Astrocyte (in vitro differentiated cells and primary cell): ENCODE data around the gene PSME4. TPM values are rescaled to one million over a fixed set of nuclear protein-coding genes. Genes with fewer than 3 reads are reported as not detected.

Experiments
- DNase-seq: peaks from one replicate; pipeline ENCODE4 v3.0.0-alpha.2; 2010; ENCODE audit warnings: low read depth
- FAIRE-seq: peaks from 2 replicates; lab custom pipeline; 2011; peaks lifted over from hg19 to GRCh38; lab: Jason Lieb, UNC
- H2AFZ ChIP-seq: 2 replicates; pipeline ENCODE4 v1.6.0; 2012; ENCODE audit warnings: low read depth, low read length, inconsistent platforms
- H3K27ac ChIP-seq: 2 replicates; pipeline ENCODE4 v1.5.1; 2011; ENCODE audit warnings: low read depth, low read length, inconsistent platforms
- H3K27me3 ChIP-seq: 2 replicates; pipeline ENCODE4 v1.6.0; 2011; ENCODE audit warnings: low read length, inconsistent platforms; ENCODE audit not compliant: insufficient read depth
- H3K36me3 ChIP-seq: 2 replicates; pipeline ENCODE4 v1.5.1; 2011; ENCODE audit warnings: low read length, inconsistent platforms; ENCODE audit not compliant: insufficient read depth
- H3K4me1 ChIP-seq: 2 replicates; pipeline ENCODE4 v1.5.1; 2011; ENCODE audit warnings: low read length, inconsistent platforms; ENCODE audit not compliant: insufficient read depth
- H3K4me2 ChIP-seq: 2 replicates; pipeline ENCODE4 v1.6.0; 2012; ENCODE audit warnings: low read length, inconsistent platforms
- H3K4me3 ChIP-seq: 2 replicates; pipeline ENCODE4 v1.5.1; 2011; ENCODE audit warnings: low read depth, mild to moderate bottlenecking, low read length, inconsistent platforms; ENCODE audit not compliant: insufficient read depth
- H3K79me2 ChIP-seq: 2 replicates; pipeline ENCODE4 v1.6.0; 2012; ENCODE audit warnings: mild to moderate bottlenecking, low read length, inconsistent platforms; ENCODE audit not compliant: insufficient read depth
- H3K9ac ChIP-seq: 2 replicates; pipeline ENCODE4 v1.6.0; 2012; ENCODE audit warnings: mild to moderate bottlenecking, low read length, inconsistent platforms
- H3K9me3 ChIP-seq: 2 replicates; pipeline ENCODE4 v1.5.1; 2012; ENCODE audit warnings: low read depth, mild to moderate bottlenecking, low read length, inconsistent platforms; ENCODE audit not compliant: insufficient read depth
- H4K20me1 ChIP-seq: 2 replicates; pipeline ENCODE4 v1.6.0; 2012; ENCODE audit warnings: low read length, inconsistent platforms; ENCODE audit not compliant: insufficient read depth
- H3K27ac Mint-ChIP-seq: one replicate; pipeline ENCODE4 v1.8.0; 2021; ENCODE audit warnings: mild to moderate bottlenecking, mixed read lengths; ENCODE audit not compliant: unreplicated experiment
- H3K27me3 Mint-ChIP-seq: one replicate; pipeline ENCODE4 v1.8.0; 2021; ENCODE audit warnings: low read depth, mixed read lengths; ENCODE audit not compliant: unreplicated experiment
- H3K36me3 Mint-ChIP-seq: one replicate; pipeline ENCODE4 v1.8.0; 2021; ENCODE audit warnings: low read depth, mixed read lengths; ENCODE audit not compliant: unreplicated experiment
- H3K4me1 Mint-ChIP-seq: one replicate; pipeline ENCODE4 v1.8.0; 2021; ENCODE audit warnings: low read depth, mixed read lengths; ENCODE audit not compliant: unreplicated experiment
- H3K4me3 Mint-ChIP-seq: one replicate; pipeline ENCODE4 v1.8.0; 2021; ENCODE audit warnings: mild to moderate bottlenecking, moderate library complexity, mixed read lengths; ENCODE audit not compliant: unreplicated experiment
- H3K9me3 Mint-ChIP-seq: one replicate; pipeline ENCODE4 v1.8.0; 2021; ENCODE audit warnings: mild to moderate bottlenecking, mixed read lengths; ENCODE audit not compliant: unreplicated experiment
- EZH2 ChIP-seq: IDR thresholded peaks from 2 replicates; pipeline ENCODE4 v1.6.1; 2012; ENCODE audit warnings: mild to moderate bottlenecking, low read length, inconsistent platforms; ENCODE audit not compliant: insufficient read depth
- total RNA-seq: library from RNA; stranded (reverse); gene quantifications from 2 replicates; pipeline ENCODE4 v1.2.1, GENCODE V29; 2021
- TF ChIP-seq, protein P1 (sequence below): IDR thresholded peaks from 2 replicates; pipeline ENCODE4 v1.5.1; 2011; ENCODE audit warnings: low read depth, mild to moderate bottlenecking, inconsistent platforms, low read length, moderate library complexity; ENCODE audit not compliant: insufficient read depth

PSME4 gene
- total RNA-seq, 1 donor from 2014 or later = 110 TPM

DNA sequence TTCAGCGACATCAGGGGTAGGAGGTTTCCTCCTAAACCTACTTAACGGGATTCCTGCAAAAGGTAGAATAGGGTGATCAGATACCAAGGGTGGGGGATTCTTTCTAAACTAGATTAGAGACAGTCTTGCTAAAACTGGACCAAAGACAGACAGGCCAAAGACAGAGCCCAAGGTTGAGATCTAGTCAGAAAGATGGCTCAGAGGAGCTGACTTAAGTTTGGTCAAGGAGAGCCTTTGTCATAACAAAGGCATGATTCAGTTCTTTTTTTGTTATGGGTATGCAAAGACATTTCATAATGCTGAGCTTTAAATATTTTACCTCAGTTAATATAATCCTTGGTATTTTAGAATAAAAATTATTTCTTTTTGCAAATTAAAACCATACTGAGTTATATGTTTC is 93.2 kb downstream of the PSME4 start:
- Histone ChIP-seq H4K20me1 (peaks cover 17% of the 10 kb centered on the region), H3K9me3 (no peaks in the 10 kb centered on the region), H3K4me3 (no peak overlapping the region), H3K9ac (no peak overlapping the region), H2AFZ (no peak overlapping the region), H3K36me3 (peaks cover 56% of the 10 kb centered on the region), H3K4me2 (no peak overlapping the region), H3K79me2 (peaks cover 12% of the 10 kb centered on the region), H3K4me1 (peaks cover 12% of the 10 kb centered on the region), H3K27me3 (no peaks in the 10 kb centered on the region), H3K27ac (no peak overlapping the region)
- no peak overlapping the region for H3K4me3 Mint-ChIP-seq
- H3K36me3 Mint-ChIP-seq = peaks cover 4% of the 10 kb centered on the region
- peaks cover 5% of the 10 kb centered on the region for H3K4me1 Mint-ChIP-seq
- TF ChIP-seq, protein P1, sequence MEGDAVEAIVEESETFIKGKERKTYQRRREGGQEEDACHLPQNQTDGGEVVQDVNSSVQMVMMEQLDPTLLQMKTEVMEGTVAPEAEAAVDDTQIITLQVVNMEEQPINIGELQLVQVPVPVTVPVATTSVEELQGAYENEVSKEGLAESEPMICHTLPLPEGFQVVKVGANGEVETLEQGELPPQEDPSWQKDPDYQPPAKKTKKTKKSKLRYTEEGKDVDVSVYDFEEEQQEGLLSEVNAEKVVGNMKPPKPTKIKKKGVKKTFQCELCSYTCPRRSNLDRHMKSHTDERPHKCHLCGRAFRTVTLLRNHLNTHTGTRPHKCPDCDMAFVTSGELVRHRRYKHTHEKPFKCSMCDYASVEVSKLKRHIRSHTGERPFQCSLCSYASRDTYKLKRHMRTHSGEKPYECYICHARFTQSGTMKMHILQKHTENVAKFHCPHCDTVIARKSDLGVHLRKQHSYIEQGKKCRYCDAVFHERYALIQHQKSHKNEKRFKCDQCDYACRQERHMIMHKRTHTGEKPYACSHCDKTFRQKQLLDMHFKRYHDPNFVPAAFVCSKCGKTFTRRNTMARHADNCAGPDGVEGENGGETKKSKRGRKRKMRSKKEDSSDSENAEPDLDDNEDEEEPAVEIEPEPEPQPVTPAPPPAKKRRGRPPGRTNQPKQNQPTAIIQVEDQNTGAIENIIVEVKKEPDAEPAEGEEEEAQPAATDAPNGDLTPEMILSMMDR = no peak
- TF ChIP-seq EZH2 = no peak
- no peaks in the 10 kb centered on the region for H3K27me3 Mint-ChIP-seq
- no peaks in the 10 kb centered on the region for H3K9me3 Mint-ChIP-seq
- FAIRE-seq = no peak
- no peak for DNase-seq
- no peak overlapping the region for H3K27ac Mint-ChIP-seq

DNA sequence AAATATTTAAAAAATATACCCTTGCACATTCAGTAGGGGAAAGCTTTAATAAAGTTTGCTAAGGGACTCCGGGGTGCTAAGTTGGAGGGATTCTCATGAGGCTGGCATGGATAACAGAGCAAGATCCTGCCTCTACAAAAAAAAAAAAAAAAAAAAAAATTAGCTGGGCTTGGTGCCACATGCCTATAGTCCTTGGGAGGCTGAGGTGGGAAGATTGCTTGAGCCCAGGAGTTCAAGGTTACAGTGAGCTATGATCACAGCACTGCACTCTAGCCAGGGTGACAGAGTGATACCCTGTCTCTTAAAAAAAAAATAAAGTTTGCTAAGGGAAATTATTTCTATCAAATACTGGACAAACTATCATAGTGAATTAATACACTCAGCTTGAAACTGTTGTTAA is 93.7 kb downstream of the PSME4 start:
- Mint-ChIP-seq H3K36me3 (peaks cover 4% of the 10 kb centered on the region), H3K9me3 (no peaks in the 10 kb centered on the region), H3K4me3 (no peak overlapping the region), H3K27me3 (no peaks in the 10 kb centered on the region), H3K4me1 (peaks cover 5% of the 10 kb centered on the region), H3K27ac (no peak overlapping the region)
- no peak overlapping the region for H3K4me3 ChIP-seq
- FAIRE-seq (no peak), DNase-seq (no peak)
- peaks cover 12% of the 10 kb centered on the region for H3K79me2 ChIP-seq
- H4K20me1 ChIP-seq = peaks cover 13% of the 10 kb centered on the region
- no peak overlapping the region for H2AFZ ChIP-seq
- TF ChIP-seq, protein P1 = no peak
- TF ChIP-seq EZH2 = no peak
- no peak overlapping the region for H3K27ac ChIP-seq
- no peaks in the 10 kb centered on the region for H3K27me3 ChIP-seq
- no peak overlapping the region for H3K4me2 ChIP-seq
- no peak overlapping the region for H3K9ac ChIP-seq
- H3K9me3 ChIP-seq = no peaks in the 10 kb centered on the region
- H3K36me3 ChIP-seq = peaks cover 54% of the 10 kb centered on the region
- H3K4me1 ChIP-seq = peaks cover 12% of the 10 kb centered on the region

DNA sequence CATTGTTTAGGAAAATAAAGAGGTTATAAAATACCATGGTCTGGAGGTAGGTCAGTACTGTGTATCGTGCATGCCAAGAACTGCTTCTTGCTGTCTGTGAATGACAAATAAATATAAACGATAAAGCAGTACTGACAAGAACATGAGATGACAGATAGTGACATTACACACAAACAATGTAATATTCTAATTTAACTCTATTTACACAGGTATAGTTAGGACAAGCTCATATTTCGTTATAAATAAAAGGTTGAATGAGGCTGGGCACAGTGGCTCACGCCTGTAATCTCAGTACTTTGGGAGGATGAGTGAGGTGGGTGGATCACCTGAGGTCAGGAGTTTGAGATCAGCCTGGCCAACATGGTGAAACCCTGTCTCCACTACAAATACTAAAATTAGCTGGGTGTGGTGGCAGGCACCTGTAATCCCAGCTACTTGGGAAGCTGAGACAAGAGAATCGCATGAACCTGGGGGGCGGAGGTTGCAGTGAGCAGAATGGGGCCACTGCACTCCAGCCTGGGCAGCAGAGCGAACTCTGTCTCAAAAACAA is 96.3 kb downstream of the PSME4 start:
- no peaks in the 10 kb centered on the region for H3K4me1 Mint-ChIP-seq
- no peaks in the 10 kb centered on the region for H3K9me3 ChIP-seq
- H3K4me1 ChIP-seq = peaks cover 4% of the 10 kb centered on the region
- H3K9ac ChIP-seq = no peak overlapping the region
- H3K27ac Mint-ChIP-seq = no peak overlapping the region
- H3K4me2 ChIP-seq = no peak overlapping the region
- FAIRE-seq = no peak
- no peaks in the 10 kb centered on the region for H3K27me3 ChIP-seq
- H4K20me1 ChIP-seq = peaks cover 3% of the 10 kb centered on the region
- DNase-seq = no peak
- H3K4me3 Mint-ChIP-seq = no peak overlapping the region
- TF ChIP-seq, protein P1 = no peak
- TF ChIP-seq EZH2 = no peak
- H3K4me3 ChIP-seq = no peak overlapping the region
- H3K79me2 ChIP-seq = peaks cover 3% of the 10 kb centered on the region
- H3K27ac ChIP-seq = no peak overlapping the region
- H2AFZ ChIP-seq = no peak overlapping the region
- H3K9me3 Mint-ChIP-seq = no peaks in the 10 kb centered on the region
- H3K27me3 Mint-ChIP-seq = no peaks in the 10 kb centered on the region
- peaks cover 48% of the 10 kb centered on the region for H3K36me3 ChIP-seq
- no peaks in the 10 kb centered on the region for H3K36me3 Mint-ChIP-seq
